Vagina (tissue), 2 donors: ENCODE data around the gene GTF2IRD1.

Experiments
- POLR2A ChIP-seq, 2 donors: fragments of 450-650 bp; IDR thresholded peaks; one replicate each; pipeline ENCODE4 v1.6.1; 2017; ENCODE audit warnings: antibody characterized with exemption in 2 of 2, mild to moderate bottlenecking in 2 of 2, moderate library complexity in 2 of 2
- TF ChIP-seq, protein P1 (sequence below), 3 experiments: fragments of 450-650 bp in 2 of 3; fragments of 200-600 bp in 1 of 3; sonication (generic) in 1 of 3; IDR thresholded peaks; one replicate each; pipeline ENCODE4 v1.5.1; 2017 to 2019; ENCODE audit warnings: antibody characterized with exemption in 3 of 3, mild to moderate bottlenecking in 2 of 3, moderate library complexity in 2 of 3

DNA sequence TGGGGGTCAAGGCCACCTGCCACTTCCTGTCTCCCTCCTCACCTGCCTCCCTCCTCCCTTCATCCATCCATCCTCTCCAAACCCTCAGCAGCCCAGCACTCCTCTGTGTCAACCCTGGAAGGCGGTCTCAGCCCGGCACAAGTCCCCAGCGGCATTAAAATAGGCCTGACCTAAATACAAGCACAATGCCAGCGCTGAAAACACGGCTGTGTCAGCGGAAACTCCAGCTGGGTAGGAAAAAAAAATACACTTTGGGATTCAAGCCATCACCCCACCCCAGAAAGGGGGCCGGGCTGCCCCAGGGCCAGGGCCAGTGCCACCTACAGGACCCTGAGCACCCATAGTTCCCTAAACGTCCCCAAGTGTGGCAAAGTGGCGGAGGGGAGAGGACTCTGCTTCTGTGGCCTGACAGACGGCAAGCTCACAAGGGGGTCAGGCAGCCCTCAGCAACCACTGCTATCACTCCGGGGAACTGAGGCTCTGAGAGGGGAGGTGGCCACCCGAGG lies 22.7 kb upstream of the GTF2IRD1 start:
- TF ChIP-seq, protein P1, sequence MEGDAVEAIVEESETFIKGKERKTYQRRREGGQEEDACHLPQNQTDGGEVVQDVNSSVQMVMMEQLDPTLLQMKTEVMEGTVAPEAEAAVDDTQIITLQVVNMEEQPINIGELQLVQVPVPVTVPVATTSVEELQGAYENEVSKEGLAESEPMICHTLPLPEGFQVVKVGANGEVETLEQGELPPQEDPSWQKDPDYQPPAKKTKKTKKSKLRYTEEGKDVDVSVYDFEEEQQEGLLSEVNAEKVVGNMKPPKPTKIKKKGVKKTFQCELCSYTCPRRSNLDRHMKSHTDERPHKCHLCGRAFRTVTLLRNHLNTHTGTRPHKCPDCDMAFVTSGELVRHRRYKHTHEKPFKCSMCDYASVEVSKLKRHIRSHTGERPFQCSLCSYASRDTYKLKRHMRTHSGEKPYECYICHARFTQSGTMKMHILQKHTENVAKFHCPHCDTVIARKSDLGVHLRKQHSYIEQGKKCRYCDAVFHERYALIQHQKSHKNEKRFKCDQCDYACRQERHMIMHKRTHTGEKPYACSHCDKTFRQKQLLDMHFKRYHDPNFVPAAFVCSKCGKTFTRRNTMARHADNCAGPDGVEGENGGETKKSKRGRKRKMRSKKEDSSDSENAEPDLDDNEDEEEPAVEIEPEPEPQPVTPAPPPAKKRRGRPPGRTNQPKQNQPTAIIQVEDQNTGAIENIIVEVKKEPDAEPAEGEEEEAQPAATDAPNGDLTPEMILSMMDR (IDR thresholded peaks at IDR 0.05), result no peak
- TF ChIP-seq POLR2A (IDR thresholded peaks at IDR 0.05), result no peak
